Small intestine (tissue), 7 donors: Measurements from ENCODE around the gene TGM6. TPM values are rescaled to one million over a fixed set of nuclear protein-coding genes. Genes with fewer than 3 reads are reported as not detected.

Experiments used
- DNase-seq, 2 donors: peaks; one replicate each; pipeline versions ENCODE4 v3.0.0 to v3.0.0-alpha.2; 2013
- FAIRE-seq: peaks from 2 replicates; lab custom pipeline; 2012; peaks lifted over from hg19 to GRCh38; lab: Jason Lieb, UNC
- H3K27ac ChIP-seq, 3 donors: one replicate each; pipeline ENCODE4 v1.5.1; 2013; ENCODE audit warnings: low read length in 2 of 3, mild to moderate bottlenecking in 2 of 3, control low read depth in 1 of 3, inconsistent platforms in 1 of 3, low read depth in 1 of 3, moderate library complexity in 1 of 3
- H3K27me3 ChIP-seq, 3 donors: one replicate each; pipeline ENCODE4 v1.6.1; 2013; ENCODE audit warnings: low read length in 3 of 3, inconsistent platforms in 1 of 3; ENCODE audit not compliant: control insufficient read depth in 3 of 3, insufficient read depth in 3 of 3
- H3K36me3 ChIP-seq, 3 donors: one replicate each; pipeline ENCODE4 v1.6.1; 2013; ENCODE audit warnings: low read length in 3 of 3, inconsistent platforms in 1 of 3, low read depth in 1 of 3, mild to moderate bottlenecking in 1 of 3, moderate library complexity in 1 of 3; ENCODE audit not compliant: control insufficient read depth in 3 of 3, insufficient read depth in 2 of 3
- H3K4me1 ChIP-seq, 3 donors: one replicate each; pipeline ENCODE4 v1.6.1; 2013; ENCODE audit warnings: low read length in 2 of 3, inconsistent platforms in 1 of 3, low read depth in 1 of 3, mild to moderate bottlenecking in 1 of 3, moderate library complexity in 1 of 3; ENCODE audit not compliant: control insufficient read depth in 3 of 3, insufficient read depth in 2 of 3
- H3K4me3 ChIP-seq, 3 donors: one replicate each; pipeline ENCODE4 v1.5.1; 2013; ENCODE audit warnings: low read length in 3 of 3, control low read depth in 1 of 3, inconsistent platforms in 1 of 3, low read depth in 1 of 3, mild to moderate bottlenecking in 1 of 3, moderate library complexity in 1 of 3
- H3K9me3 ChIP-seq, 2 donors: one replicate each; pipeline ENCODE4 v1.6.1; 2013; ENCODE audit warnings: low read depth in 1 of 2, low read length in 1 of 2; ENCODE audit not compliant: control insufficient read depth in 2 of 2, insufficient read depth in 1 of 2
- WGBS, 3 donors: extraction: QIAGEN DNeasy Blood & Tissue Kit; methylation state at CpG; one replicate each; pipeline ENCODE4 v1.1.7; 2013; 5-methylcytosine and 5-hydroxymethylcytosine counted together
- polyA plus RNA-seq, 4 donors: library from polyadenylated mRNA; stranded (reverse) in 3 of 4; unstranded in 1 of 4; fragments of 200-250 nt in 3 of 4; fragments of 120-200 nt in 1 of 4; gene quantifications; one replicate each; pipeline versions ENCODE4 v1.2.1 to v1.2.3, GENCODE V29; 2013
- donor health status: healthy with polysubstance abuse.
- donor health status: control.
- donor health status: control.
- donor health status: Bipolar disorder and iron deficiency.
- donor health status: healthy.

The TGM6 gene
- polyA plus RNA-seq, 4 donors: not detected

DNA sequence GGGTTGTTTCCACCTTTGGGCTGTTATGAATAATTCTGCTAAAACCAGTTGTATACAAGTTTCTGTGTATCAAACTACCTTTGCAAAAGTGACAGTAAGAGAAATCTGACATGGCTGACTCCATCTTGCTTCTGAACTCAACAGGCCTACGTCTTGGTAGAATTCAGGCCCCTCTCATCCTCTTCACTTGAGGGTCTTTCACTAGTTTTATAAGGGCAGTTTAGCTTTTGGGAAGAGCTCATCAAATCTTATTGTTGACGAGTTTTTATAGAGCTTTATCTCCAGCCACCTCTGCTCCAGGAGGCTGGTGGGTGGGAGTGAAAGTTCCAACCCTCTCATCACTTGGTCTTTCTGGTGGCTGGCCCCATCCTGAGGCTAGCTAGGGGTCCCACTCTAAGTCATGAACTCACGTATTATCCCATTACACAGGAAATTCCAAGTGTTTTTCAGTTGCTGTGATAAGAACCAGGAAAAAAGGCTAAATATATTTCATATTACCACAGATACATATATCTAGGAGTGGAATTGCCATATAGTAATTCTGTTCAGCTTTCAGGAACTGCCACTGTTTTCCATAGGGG lies 78.3 kb downstream of the TGM6 start:
- Histone ChIP-seq H3K36me3 (peaks cover 23 to 36% (median 31%) of the 10 kb centered on the region in 3 donors), H3K4me1 (no peaks in the 10 kb centered on the region), H3K27ac (no peak overlapping the region), H3K4me3 (no peak overlapping the region), H3K27me3 (no peaks in the 10 kb centered on the region), H3K9me3 (no peaks in the 10 kb centered on the region)
- no peak for DNase-seq
- no peak for FAIRE-seq
- WGBS, 3 donors: 92 to 94% (median 92%) methylated on average over 3 of the region's 3 CpGs

GRCh38 chr20:2459981-2460751 lies 79.5 kb downstream of the TGM6 start:
- H3K9me3 ChIP-seq: no peaks in the 10 kb centered on the region
- no peaks in the 10 kb centered on the region for H3K27me3 ChIP-seq
- no peak overlapping the region for H3K4me3 ChIP-seq
- H3K27ac ChIP-seq: no peak overlapping the region
- H3K4me1 ChIP-seq: no peaks in the 10 kb centered on the region
- FAIRE-seq (no peak), DNase-seq (no peak)
- peaks cover 28 to 41% (median 35%) of the 10 kb centered on the region in 3 donors for H3K36me3 ChIP-seq
- 25 to 53% (median 40%) methylated on average over 1 of the region's 1 CpG for WGBS, 3 donors

DNA sequence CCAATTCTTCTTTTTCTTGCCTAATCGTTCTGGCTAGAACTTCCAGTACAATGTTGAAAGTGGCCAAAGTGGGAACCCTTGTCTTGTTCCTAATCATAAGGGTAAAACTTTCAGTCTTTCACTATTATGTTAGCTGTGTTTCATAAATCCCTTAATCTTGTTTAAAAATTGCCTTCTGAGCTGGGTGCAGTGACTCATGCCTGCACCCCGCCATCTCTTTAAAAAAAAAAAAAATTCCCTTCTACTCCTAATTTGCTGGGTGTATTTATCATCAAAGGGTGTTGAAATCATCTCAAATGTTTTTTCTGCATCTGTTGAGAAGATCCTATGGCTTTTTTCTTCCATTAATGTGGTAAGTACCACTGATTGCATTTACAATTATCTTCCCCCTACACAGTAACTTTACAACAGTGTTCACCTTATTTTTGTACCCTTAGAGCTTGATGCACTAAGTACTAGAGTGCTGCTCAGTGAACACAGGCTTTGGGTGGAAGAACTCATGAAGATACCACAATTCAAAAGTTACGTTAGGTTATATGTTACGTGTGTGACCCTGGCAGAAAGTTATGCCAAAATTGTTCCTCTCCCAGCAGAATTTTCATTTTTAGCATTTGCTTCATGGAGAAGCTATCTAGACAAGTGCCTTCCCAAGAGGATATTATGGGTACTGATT lies 80.2 kb downstream of the TGM6 start:
- no peak for DNase-seq
- H3K27me3 ChIP-seq: no peaks in the 10 kb centered on the region
- no peak for FAIRE-seq
- H3K36me3 ChIP-seq: peaks cover 35 to 44% (median 41%) of the 10 kb centered on the region in 3 donors
- H3K9me3 ChIP-seq: no peaks in the 10 kb centered on the region
- H3K4me1 ChIP-seq: no peaks in the 10 kb centered on the region
- no peak overlapping the region for H3K27ac ChIP-seq
- H3K4me3 ChIP-seq: no peak overlapping the region
- WGBS, 3 donors: 83 to 95% (median 93%) methylated on average over 4 of the region's 4 CpGs

DNA sequence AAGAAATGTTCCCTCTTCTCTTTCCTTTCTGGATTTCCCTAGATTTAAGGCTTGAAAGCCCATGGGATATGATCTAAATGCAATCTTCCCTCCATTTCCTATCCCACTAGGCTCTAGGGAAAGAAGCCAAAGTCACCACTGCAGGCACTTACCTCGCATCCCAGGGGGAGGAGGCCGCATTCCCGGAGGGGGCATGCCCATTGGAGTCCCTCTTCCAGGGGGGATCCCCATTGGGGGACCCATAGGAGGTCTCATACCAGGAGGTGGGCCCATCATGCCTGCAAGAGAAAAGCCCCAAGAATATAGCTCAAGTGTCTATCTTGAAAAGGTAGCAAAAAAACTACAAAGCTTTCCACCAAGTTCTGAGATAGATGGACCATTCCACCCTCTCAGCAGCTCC lies 81.8 kb downstream of the TGM6 start:
- Histone ChIP-seq H3K27ac (no peak overlapping the region), H3K27me3 (no peaks in the 10 kb centered on the region), H3K4me1 (no peaks in the 10 kb centered on the region), H3K9me3 (no peaks in the 10 kb centered on the region), H3K4me3 (no peak overlapping the region), H3K36me3 (peaks cover 42 to 53% (median 48%) of the 10 kb centered on the region in 3 donors)
- DNase-seq: no peak
- WGBS, 3 donors: 96 to 97% (median 96%) methylated on average over 3 of the region's 3 CpGs
- FAIRE-seq: no peak

DNA sequence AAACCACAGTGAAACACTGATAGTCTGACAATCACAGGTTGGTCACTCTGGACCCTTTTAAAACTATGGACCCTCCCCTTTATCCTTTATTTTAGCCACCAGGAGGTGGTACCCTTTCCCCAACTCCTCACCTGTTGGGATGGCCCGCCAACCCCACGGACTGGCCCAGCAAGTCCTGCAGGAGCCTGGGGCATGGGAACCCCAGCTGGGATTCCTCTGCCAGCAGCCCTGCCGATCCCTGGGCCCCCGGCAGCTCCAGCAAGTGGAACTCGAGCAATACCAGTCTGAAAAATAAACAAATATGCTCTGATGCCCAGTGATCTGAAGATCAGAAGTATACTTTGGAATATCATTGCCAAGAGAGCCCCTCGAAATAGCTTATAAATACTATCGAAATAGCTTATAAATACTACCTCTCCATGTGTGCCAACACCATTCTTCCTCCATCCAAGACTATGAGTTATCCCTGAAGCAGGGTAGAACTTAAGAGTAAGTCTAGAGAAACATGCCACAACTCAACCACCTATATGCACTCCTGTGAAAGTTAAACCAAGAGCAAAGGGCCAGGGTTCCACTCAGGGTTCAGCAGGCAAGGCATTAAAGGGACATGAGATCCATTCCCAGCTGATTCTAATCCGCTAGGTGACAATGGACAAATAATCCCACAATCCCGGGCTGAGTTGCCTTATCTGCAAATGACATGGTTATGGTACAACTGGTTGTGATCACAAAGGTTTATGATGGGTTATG lies 83.1 kb downstream of the TGM6 start:
- 72 to 88% (median 83%) methylated on average over 9 of the region's 9 CpGs for WGBS, 3 donors
- no peak for FAIRE-seq
- H3K4me1 ChIP-seq: peaks cover 0 to under 1% (median 0%) of the 10 kb centered on the region in 3 donors
- no peaks in the 10 kb centered on the region for H3K9me3 ChIP-seq
- DNase-seq: peak in 1 of 2 donors; percentile 20
- peaks cover 47 to 54% (median 48%) of the 10 kb centered on the region in 3 donors for H3K36me3 ChIP-seq
- H3K27me3 ChIP-seq: no peaks in the 10 kb centered on the region
- no peak overlapping the region for H3K27ac ChIP-seq
- H3K4me3 ChIP-seq: no peak overlapping the region

DNA sequence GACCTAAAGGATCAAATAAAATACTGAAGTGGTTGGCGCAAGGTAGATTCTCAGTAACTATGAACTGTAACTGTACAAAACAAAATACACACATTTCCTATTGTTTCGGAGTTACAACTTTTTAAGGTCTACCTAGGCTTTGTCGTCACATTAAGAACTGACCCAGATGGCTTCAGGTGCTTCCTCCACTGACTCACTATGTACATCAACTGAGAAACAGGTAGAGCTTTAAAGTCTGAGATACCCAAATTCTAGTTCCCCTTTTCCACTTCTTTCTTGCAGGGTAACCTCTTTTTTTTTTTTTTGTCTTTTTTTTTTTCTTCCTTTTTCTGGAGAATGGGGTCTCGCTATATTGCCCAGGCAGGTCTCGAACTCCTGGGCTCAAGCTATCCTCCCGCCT lies 84.4 kb downstream of the TGM6 start:
- no peaks in the 10 kb centered on the region for H3K27me3 ChIP-seq
- no peaks in the 10 kb centered on the region for H3K9me3 ChIP-seq
- DNase-seq (no peak), FAIRE-seq (no peak)
- H3K27ac ChIP-seq: no peak overlapping the region
- 94 to 96% (median 95%) methylated on average over 6 of the region's 6 CpGs for WGBS, 3 donors
- peaks cover 0 to 3% (median 0%) of the 10 kb centered on the region in 3 donors for H3K4me1 ChIP-seq
- no peak overlapping the region for H3K4me3 ChIP-seq
- H3K36me3 ChIP-seq: peaks cover 43 to 52% (median 44%) of the 10 kb centered on the region in 3 donors

- DNase-seq (no peak), FAIRE-seq (no peak)
- H3K4me3 ChIP-seq: no peak overlapping the region
- no peaks in the 10 kb centered on the region for H3K9me3 ChIP-seq
- H3K4me1 ChIP-seq: peaks cover 0 to 3% (median 0%) of the 10 kb centered on the region in 3 donors
- 78 to 88% (median 85%) methylated on average over 5 of the region's 5 CpGs for WGBS, 3 donors
- no peak overlapping the region for H3K27ac ChIP-seq
- H3K36me3 ChIP-seq: peaks cover 30 to 37% (median 34%) of the 10 kb centered on the region in 3 donors
- no peaks in the 10 kb centered on the region for H3K27me3 ChIP-seq
These were observed 86.7 kb downstream of the TGM6 start for GRCh38 chr20:2467412-2467811.
